ENCODE results near the gene ST6GAL1. TPM values are rescaled to one million over a fixed set of nuclear protein-coding genes. Genes with fewer than 3 reads are reported as not detected.
"Not testable (repeated sequence)": the region's sequence is repeated elsewhere in the genome, so short reads cannot be mapped to it uniquely, and the experiment has no call there.

Gene ST6GAL1
- total and polyA plus RNA-seq, 7 donors = 5.4 to 60.5 (median 10.0) TPM

DNA sequence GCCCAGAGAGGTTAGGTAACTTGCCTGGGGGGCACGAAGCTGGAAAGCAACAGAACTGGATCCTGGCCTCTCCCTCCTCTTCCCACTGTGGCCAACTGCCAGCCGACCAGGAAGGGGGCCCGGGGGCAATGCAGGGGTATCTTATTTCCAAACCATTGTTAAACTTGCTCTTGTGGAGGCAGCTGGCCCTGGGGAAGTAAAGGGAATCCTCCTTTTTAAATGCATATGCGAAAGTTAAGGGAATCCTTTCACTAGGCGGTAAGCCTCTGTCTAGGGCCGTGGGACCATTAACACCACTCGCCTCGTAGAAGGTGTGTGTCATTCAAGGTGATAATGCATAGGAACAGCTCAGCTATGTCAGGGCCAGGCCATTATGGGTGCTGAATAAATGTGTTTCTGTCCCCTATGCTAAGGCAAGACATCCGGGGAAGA is 68.6 kb downstream of the ST6GAL1 start:
- H3K4me3 ChIP-seq = no peak overlapping the region
- intact Hi-C loops (cut with DNase I) = no loop called here
- no peaks in the 10 kb centered on the region for H3K9me3 ChIP-seq
- no peaks in the 10 kb centered on the region for H3K4me1 ChIP-seq
- 90 to 92% methylated on average over 9 of the region's 9 CpGs for WGBS, 2 donors
- H3K27ac ChIP-seq = no peak overlapping the region
- no peak for DNase-seq
- no peak for TF ChIP-seq POLR2A (IDR thresholded peaks at IDR 0.05)
- no peak for TF ChIP-seq EP300 (IDR thresholded peaks at IDR 0.05)
- H3K27me3 ChIP-seq = no peaks in the 10 kb centered on the region
- H3K36me3 ChIP-seq = no peaks in the 10 kb centered on the region

DNA sequence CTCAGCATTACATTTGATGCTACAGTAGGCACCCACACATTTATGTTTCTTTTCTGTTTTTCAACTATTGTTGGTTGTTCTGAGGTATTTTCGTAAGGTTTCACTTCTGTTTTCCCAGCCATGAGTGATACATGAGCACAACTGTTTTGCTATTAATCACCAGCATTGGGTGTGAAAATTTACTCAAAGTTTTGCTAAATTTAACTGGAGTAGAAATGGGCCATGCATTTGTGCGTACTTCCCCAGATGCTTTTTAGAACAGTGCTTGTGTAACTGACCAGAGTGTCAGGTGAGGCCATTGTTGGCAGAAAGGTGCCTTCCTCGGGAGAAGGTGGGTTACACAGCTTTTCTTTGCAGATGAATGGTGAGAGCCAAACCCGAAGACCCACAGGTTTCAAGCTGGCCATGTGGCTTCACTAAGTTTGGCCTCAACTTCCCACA is 70.4 kb downstream of the ST6GAL1 start:
- H3K4me1 ChIP-seq = no peaks in the 10 kb centered on the region
- no peak overlapping the region for H3K27ac ChIP-seq
- H3K9me3 ChIP-seq = no peaks in the 10 kb centered on the region
- 62 to 84% methylated on average over 4 of the region's 4 CpGs for WGBS, 2 donors
- no peaks in the 10 kb centered on the region for H3K36me3 ChIP-seq
- intact Hi-C loops (cut with DNase I) = no loop called here
- no peak overlapping the region for H3K4me3 ChIP-seq
- no peaks in the 10 kb centered on the region for H3K27me3 ChIP-seq
- TF ChIP-seq, protein P1, sequence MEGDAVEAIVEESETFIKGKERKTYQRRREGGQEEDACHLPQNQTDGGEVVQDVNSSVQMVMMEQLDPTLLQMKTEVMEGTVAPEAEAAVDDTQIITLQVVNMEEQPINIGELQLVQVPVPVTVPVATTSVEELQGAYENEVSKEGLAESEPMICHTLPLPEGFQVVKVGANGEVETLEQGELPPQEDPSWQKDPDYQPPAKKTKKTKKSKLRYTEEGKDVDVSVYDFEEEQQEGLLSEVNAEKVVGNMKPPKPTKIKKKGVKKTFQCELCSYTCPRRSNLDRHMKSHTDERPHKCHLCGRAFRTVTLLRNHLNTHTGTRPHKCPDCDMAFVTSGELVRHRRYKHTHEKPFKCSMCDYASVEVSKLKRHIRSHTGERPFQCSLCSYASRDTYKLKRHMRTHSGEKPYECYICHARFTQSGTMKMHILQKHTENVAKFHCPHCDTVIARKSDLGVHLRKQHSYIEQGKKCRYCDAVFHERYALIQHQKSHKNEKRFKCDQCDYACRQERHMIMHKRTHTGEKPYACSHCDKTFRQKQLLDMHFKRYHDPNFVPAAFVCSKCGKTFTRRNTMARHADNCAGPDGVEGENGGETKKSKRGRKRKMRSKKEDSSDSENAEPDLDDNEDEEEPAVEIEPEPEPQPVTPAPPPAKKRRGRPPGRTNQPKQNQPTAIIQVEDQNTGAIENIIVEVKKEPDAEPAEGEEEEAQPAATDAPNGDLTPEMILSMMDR (IDR thresholded peaks at IDR 0.05) = no peak
- TF ChIP-seq POLR2AphosphoS5 (IDR thresholded peaks at IDR 0.05) (no peak), EP300 (IDR thresholded peaks at IDR 0.05) (no peak), POLR2A (IDR thresholded peaks at IDR 0.05) (no peak)
- DNase-seq = no peak

DNA sequence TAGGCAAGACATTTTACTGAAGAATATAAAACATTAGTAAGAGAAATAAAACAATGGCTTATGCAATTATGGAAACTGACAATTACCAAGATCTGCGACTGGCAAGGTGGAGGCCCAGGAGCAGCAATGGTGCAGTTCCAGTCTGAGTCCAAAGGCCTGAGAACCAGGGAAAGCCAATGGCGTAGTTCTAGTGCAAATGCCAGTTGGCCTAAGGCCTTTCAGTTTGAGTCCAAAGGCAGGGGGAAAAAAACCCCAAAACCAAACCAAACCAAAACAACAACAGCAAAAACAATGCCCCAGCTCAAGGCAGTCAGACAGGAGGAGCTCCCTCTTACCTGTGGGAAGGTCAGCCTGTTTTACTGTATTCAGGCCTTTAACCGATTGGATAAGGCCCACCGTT is 72.6 kb downstream of the ST6GAL1 start:
- no peaks in the 10 kb centered on the region for H3K36me3 ChIP-seq
- no peaks in the 10 kb centered on the region for H3K9me3 ChIP-seq
- TF ChIP-seq POLR2AphosphoS5 (IDR thresholded peaks at IDR 0.05) (no peak), POLR2A (IDR thresholded peaks at IDR 0.05) (no peak), EP300 (IDR thresholded peaks at IDR 0.05) (no peak)
- TF ChIP-seq, protein P1 (IDR thresholded peaks at IDR 0.05) = no peak
- intact Hi-C loops (cut with DNase I) = no loop called here
- H3K4me1 ChIP-seq = no peaks in the 10 kb centered on the region
- H3K4me3 ChIP-seq = no peak overlapping the region
- WGBS, 2 donors = 96% methylated on average over 4 of the region's 4 CpGs
- H3K27ac ChIP-seq = no peak overlapping the region
- no peak for DNase-seq
- H3K27me3 ChIP-seq = no peaks in the 10 kb centered on the region

GRCh38 chr3:187005827-187006481 is 75.6 kb downstream of the ST6GAL1 start:
- H3K4me3 ChIP-seq = no peak overlapping the region
- 65 to 98% methylated on average over 3 of the region's 3 CpGs for WGBS, 2 donors
- no peaks in the 10 kb centered on the region for H3K4me1 ChIP-seq
- no peak overlapping the region for H3K27ac ChIP-seq
- TF ChIP-seq POLR2A (IDR thresholded peaks at IDR 0.05) = no peak
- TF ChIP-seq, protein P1 (IDR thresholded peaks at IDR 0.05) = no peak
- no peak for TF ChIP-seq POLR2AphosphoS5 (IDR thresholded peaks at IDR 0.05)
- no peak for TF ChIP-seq EP300 (IDR thresholded peaks at IDR 0.05)
- no peaks in the 10 kb centered on the region for H3K9me3 ChIP-seq
- intact Hi-C loops (cut with DNase I) = no loop called here
- DNase-seq = no peak
- no peaks in the 10 kb centered on the region for H3K27me3 ChIP-seq
- H3K36me3 ChIP-seq = no peaks in the 10 kb centered on the region

GRCh38 chr3:187006864-187007630 is 76.7 kb downstream of the ST6GAL1 start:
- intact Hi-C loops (cut with DNase I) = no loop called here
- Histone ChIP-seq H3K36me3 (no peaks in the 10 kb centered on the region), H3K4me3 (no peak overlapping the region), H3K27ac (no peak overlapping the region), H3K27me3 (no peaks in the 10 kb centered on the region), H3K9me3 (no peaks in the 10 kb centered on the region), H3K4me1 (no peaks in the 10 kb centered on the region)
- 72 to 86% methylated on average over 2 of the region's 2 CpGs for WGBS, 2 donors
- DNase-seq = no peak
- TF ChIP-seq POLR2A (IDR thresholded peaks at IDR 0.05) (no peak), POLR2AphosphoS5 (IDR thresholded peaks at IDR 0.05) (no peak), EP300 (IDR thresholded peaks at IDR 0.05) (no peak)
- TF ChIP-seq, protein P1 (IDR thresholded peaks at IDR 0.05) = no peak

GRCh38 chr3:187010382-187010781 is 80.1 kb downstream of the ST6GAL1 start:
- H3K27me3 ChIP-seq; H3K9me3 ChIP-seq; intact Hi-C loops (cut with DNase I); H3K4me3 ChIP-seq; H3K27ac ChIP-seq; H3K36me3 ChIP-seq; DNase-seq; H3K4me1 ChIP-seq: not testable (repeated sequence)
- 85 to 87% methylated on average over 3 of the region's 3 CpGs for WGBS, 2 donors
